Trophoblast cell (in vitro differentiated cells and primary cell): ENCODE data around the gene TPR.
A peak's percentile ranks its signal among the peaks of the same experiment; 100 is the strongest.

Experiments used
- DNase-seq, 2 donors: peaks; one replicate each; pipeline ENCODE4 v3.0.0-alpha.2; 2016
- H2AFZ ChIP-seq: 2 replicates; pipeline ENCODE4 v1.6.1; 2013; ENCODE audit warnings: low read length, moderate library complexity, mild to moderate bottlenecking; ENCODE audit not compliant: insufficient read depth, poor library complexity
- H2AK5ac ChIP-seq: 2 replicates; pipeline ENCODE4 v1.6.1; 2013; ENCODE audit warnings: mild to moderate bottlenecking, low read length
- H2BK120ac ChIP-seq: 2 replicates; pipeline ENCODE4 v1.6.1; 2013; ENCODE audit warnings: low read length, mild to moderate bottlenecking, moderate library complexity; ENCODE audit not compliant: insufficient read depth, poor library complexity
- H2BK12ac ChIP-seq: 2 replicates; pipeline ENCODE4 v1.6.1; 2013; ENCODE audit warnings: mild to moderate bottlenecking, low read length, moderate library complexity
- H2BK5ac ChIP-seq: 2 replicates; pipeline ENCODE4 v1.6.1; 2013; ENCODE audit warnings: low read length, low read depth, moderate library complexity, mild to moderate bottlenecking; ENCODE audit not compliant: poor library complexity
- H3K14ac ChIP-seq: 2 replicates; pipeline ENCODE4 v1.6.1; 2013; ENCODE audit warnings: mild to moderate bottlenecking, low read length
- H3K18ac ChIP-seq: 2 replicates; pipeline ENCODE4 v1.6.1; 2013; ENCODE audit warnings: mild to moderate bottlenecking, low read length
- H3K23ac ChIP-seq: 2 replicates; pipeline ENCODE4 v1.6.1; 2013; ENCODE audit warnings: low read length
- H3K27ac ChIP-seq: 2 replicates; pipeline ENCODE4 v1.5.1; 2013; ENCODE audit warnings: low read depth, mild to moderate bottlenecking, inconsistent platforms, low read length, moderate library complexity
- H3K27me3 ChIP-seq: 2 replicates; pipeline ENCODE4 v1.6.1; 2013; ENCODE audit warnings: inconsistent platforms, mild to moderate bottlenecking, low read length, moderate library complexity; ENCODE audit not compliant: insufficient read depth
- H3K36me3 ChIP-seq, 2 experiments: 1 replicate in 1 of 2; 2 replicates in 1 of 2; pipeline ENCODE4 v1.6.1; 2013; ENCODE audit warnings: low read length in 2 of 2, mild to moderate bottlenecking in 2 of 2, moderate library complexity in 1 of 2; ENCODE audit not compliant: insufficient read depth in 2 of 2, control insufficient read depth in 1 of 2
- H3K4ac ChIP-seq: 2 replicates; pipeline ENCODE4 v1.6.1; 2013; ENCODE audit warnings: low read depth, mild to moderate bottlenecking, low read length, moderate library complexity
- H3K4me1 ChIP-seq, 2 experiments: 1 replicate in 1 of 2; 2 replicates in 1 of 2; pipeline ENCODE4 v1.6.1; 2013; ENCODE audit warnings: low read length in 2 of 2, mild to moderate bottlenecking in 2 of 2, moderate library complexity in 1 of 2; ENCODE audit not compliant: insufficient read depth in 2 of 2, control insufficient read depth in 1 of 2
- H3K4me2 ChIP-seq: 2 replicates; pipeline ENCODE4 v1.6.1; 2013; ENCODE audit warnings: inconsistent platforms, mild to moderate bottlenecking, low read length, moderate library complexity
- H3K4me3 ChIP-seq: 2 replicates; pipeline ENCODE4 v1.5.1; 2013; ENCODE audit warnings: mild to moderate bottlenecking, low read depth, low read length, inconsistent platforms
- H3K79me1 ChIP-seq: one replicate; pipeline ENCODE4 v1.6.1; 2013; ENCODE audit warnings: low read length
- H3K79me2 ChIP-seq: 2 replicates; pipeline ENCODE4 v1.6.1; 2013; ENCODE audit warnings: low read length, mild to moderate bottlenecking; ENCODE audit not compliant: control insufficient read depth, insufficient read depth, poor library complexity
- H3K9ac ChIP-seq: 2 replicates; pipeline ENCODE4 v1.6.1; 2013; ENCODE audit warnings: mild to moderate bottlenecking, low read length
- H3K9me3 ChIP-seq: 2 replicates; pipeline ENCODE4 v1.6.1; 2013; ENCODE audit warnings: low read depth, mild to moderate bottlenecking, control low read depth, inconsistent platforms, low read length; ENCODE audit not compliant: insufficient read depth
- H4K12ac ChIP-seq: 2 replicates; pipeline ENCODE4 v1.6.1; 2013; ENCODE audit warnings: low read depth, mild to moderate bottlenecking, low read length, moderate library complexity
- H4K8ac ChIP-seq: 2 replicates; pipeline ENCODE4 v1.6.1; 2013; ENCODE audit warnings: low read depth, mild to moderate bottlenecking, low read length, moderate library complexity
- H4K91ac ChIP-seq: one replicate; pipeline ENCODE4 v1.6.1; 2013; ENCODE audit warnings: low read depth, mild to moderate bottlenecking, low read length, moderate library complexity
- WGBS: extraction: QIAGEN DNeasy Blood & Tissue Kit; methylation state at CpG from one replicate; pipeline ENCODE4 v1.1.7; 2013; ENCODE audit warnings: missing lambda C conversion rate; ENCODE audit not compliant: insufficient read length, insufficient coverage; ENCODE audit errors: extremely low coverage; 5-methylcytosine and 5-hydroxymethylcytosine counted together

TPR gene

GRCh38 chr1:186323865-186324264, 51.2 kb downstream of the TPR start:
- WGBS = no CpG with 5 or more reads among the region's 4 CpGs
- no peak overlapping the region for H2BK12ac ChIP-seq
- H3K23ac ChIP-seq = no peak overlapping the region
- no peaks in the 10 kb centered on the region for H3K9me3 ChIP-seq
- H3K4me3 ChIP-seq = no peak overlapping the region
- no peak overlapping the region for H2BK120ac ChIP-seq
- no peak overlapping the region for H3K14ac ChIP-seq
- H2AFZ ChIP-seq = no peak overlapping the region
- H4K8ac ChIP-seq = no peak overlapping the region
- no peak overlapping the region for H3K18ac ChIP-seq
- H4K12ac ChIP-seq = no peak overlapping the region
- peaks cover 10 to 23% of the 10 kb centered on the region in 2 experiments for H3K36me3 ChIP-seq
- no peaks in the 10 kb centered on the region for H3K79me1 ChIP-seq
- H4K91ac ChIP-seq = no peak overlapping the region
- no peak overlapping the region for H2AK5ac ChIP-seq
- DNase-seq = no peak
- H3K4me2 ChIP-seq = no peak overlapping the region
- no peaks in the 10 kb centered on the region for H3K79me2 ChIP-seq
- H3K9ac ChIP-seq = no peak overlapping the region
- no peaks in the 10 kb centered on the region for H3K27me3 ChIP-seq
- no peak overlapping the region for H2BK5ac ChIP-seq
- H3K4ac ChIP-seq = no peak overlapping the region
- no peak overlapping the region for H3K27ac ChIP-seq
- H3K4me1 ChIP-seq = no peaks in the 10 kb centered on the region

DNA sequence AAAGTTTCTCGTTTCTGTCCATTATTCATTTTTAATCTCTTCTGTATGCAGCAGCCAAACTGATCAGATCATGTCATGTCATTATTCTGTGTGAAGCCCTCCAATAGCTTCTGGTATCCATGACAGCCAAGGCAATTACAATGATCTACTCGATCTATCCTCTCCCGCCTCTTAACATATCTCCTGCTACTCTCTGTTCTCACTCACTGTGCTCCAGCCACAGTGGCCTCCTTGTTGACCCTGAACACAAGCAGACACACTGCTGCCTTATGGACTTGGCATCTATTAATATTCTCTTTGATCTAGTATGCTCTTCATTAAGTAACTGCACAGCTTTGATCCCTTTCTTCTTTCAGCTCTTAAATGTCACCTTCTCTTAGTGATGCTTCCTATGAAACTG, 59.5 kb downstream of the TPR start:
- Histone ChIP-seq H3K9me3 (no peaks in the 10 kb centered on the region), H3K79me2 (no peaks in the 10 kb centered on the region), H3K4me1 (no peaks in the 10 kb centered on the region), H3K23ac (no peak overlapping the region), H3K18ac (no peak overlapping the region), H3K14ac (no peak overlapping the region), H2BK12ac (no peak overlapping the region), H3K4ac (no peak overlapping the region), H2BK120ac (no peak overlapping the region), H3K27ac (no peak overlapping the region), H3K79me1 (no peaks in the 10 kb centered on the region), H3K4me2 (no peak overlapping the region), H2AFZ (no peak overlapping the region), H4K12ac (no peak overlapping the region), H4K91ac (no peak overlapping the region), H3K9ac (no peak overlapping the region), H3K4me3 (no peak overlapping the region), H2BK5ac (no peak overlapping the region), H2AK5ac (no peak overlapping the region), H3K27me3 (no peaks in the 10 kb centered on the region), H3K36me3 (peaks cover 14 to 25% of the 10 kb centered on the region in 2 experiments), H4K8ac (no peak overlapping the region)
- no CpG with 5 or more reads among the region's 3 CpGs for WGBS
- DNase-seq = no peak

DNA sequence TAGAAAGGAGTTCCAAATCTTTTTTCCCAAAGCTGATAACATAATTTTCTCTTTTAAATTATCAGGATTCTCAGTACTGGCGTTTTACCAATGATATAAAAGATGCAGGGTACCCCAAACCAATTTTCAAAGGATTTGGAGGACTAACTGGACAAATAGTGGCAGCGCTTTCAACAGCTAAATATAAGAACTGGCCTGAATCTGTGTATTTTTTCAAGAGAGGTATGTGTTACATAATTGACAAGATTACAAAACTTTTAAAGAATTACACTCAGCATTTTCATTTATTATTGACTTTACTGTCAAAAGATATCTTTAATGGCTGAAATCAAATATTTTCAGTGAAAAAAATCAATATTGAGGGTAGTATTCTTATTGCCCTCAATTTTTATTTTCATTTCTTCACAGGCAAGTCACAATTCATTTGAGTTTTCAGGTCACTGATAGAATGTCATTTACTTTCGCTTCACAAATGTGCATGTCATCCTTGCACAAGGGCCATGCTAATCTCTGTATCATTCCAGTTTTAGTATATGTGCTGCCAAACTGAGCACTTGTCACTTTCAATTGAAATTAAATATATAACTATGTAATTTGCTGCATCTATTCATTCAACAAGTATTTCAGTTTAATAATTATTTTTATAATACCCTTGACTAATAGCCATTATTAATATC, 63.5 kb downstream of the TPR start:
- Histone ChIP-seq H3K4me1 (no peaks in the 10 kb centered on the region), H3K4me3 (no peak overlapping the region), H4K12ac (no peak overlapping the region), H2BK120ac (no peak overlapping the region), H2AFZ (no peak overlapping the region), H3K18ac (no peak overlapping the region), H2BK12ac (no peak overlapping the region), H3K9me3 (no peaks in the 10 kb centered on the region), H3K27me3 (no peaks in the 10 kb centered on the region), H3K9ac (no peak overlapping the region), H3K36me3 (peaks cover 5 to 10% of the 10 kb centered on the region in 2 experiments), H2AK5ac (no peak overlapping the region), H4K91ac (no peak overlapping the region), H2BK5ac (no peak overlapping the region), H3K79me2 (no peaks in the 10 kb centered on the region), H3K23ac (no peak overlapping the region), H3K4ac (no peak overlapping the region), H3K14ac (no peak overlapping the region), H4K8ac (no peak overlapping the region), H3K4me2 (no peak overlapping the region), H3K79me1 (no peaks in the 10 kb centered on the region), H3K27ac (no peak overlapping the region)
- DNase-seq = no peak
- no CpG with 5 or more reads among the region's 3 CpGs for WGBS

GRCh38 chr1:186310307-186310706, 64.7 kb downstream of the TPR start:
- no peak overlapping the region for H2AFZ ChIP-seq
- H4K91ac ChIP-seq = no peak overlapping the region
- WGBS = no CpG with 5 or more reads among the region's 4 CpGs
- no peak overlapping the region for H3K18ac ChIP-seq
- no peak overlapping the region for H3K4me3 ChIP-seq
- H4K8ac ChIP-seq = no peak overlapping the region
- peaks cover 3 to 7% of the 10 kb centered on the region in 2 experiments for H3K36me3 ChIP-seq
- peak; percentile 55 to 76 for DNase-seq
- no peak overlapping the region for H3K4ac ChIP-seq
- no peak overlapping the region for H2BK12ac ChIP-seq
- H3K14ac ChIP-seq = no peak overlapping the region
- no peak overlapping the region for H3K23ac ChIP-seq
- no peak overlapping the region for H2AK5ac ChIP-seq
- no peaks in the 10 kb centered on the region for H3K27me3 ChIP-seq
- no peak overlapping the region for H4K12ac ChIP-seq
- no peak overlapping the region for H3K9ac ChIP-seq
- H3K79me1 ChIP-seq = no peaks in the 10 kb centered on the region
- no peaks in the 10 kb centered on the region for H3K79me2 ChIP-seq
- H3K4me2 ChIP-seq = no peak overlapping the region
- no peak overlapping the region for H3K27ac ChIP-seq
- no peak overlapping the region for H2BK5ac ChIP-seq
- no peaks in the 10 kb centered on the region for H3K4me1 ChIP-seq
- H3K9me3 ChIP-seq = no peaks in the 10 kb centered on the region
- H2BK120ac ChIP-seq = no peak overlapping the region
